GM18520 (cell line): ENCODE results near the gene GH2.
"Not testable (repeated sequence)": the region's sequence is repeated elsewhere in the genome, so short reads cannot be mapped to it uniquely, and the experiment has no call there.

ENCODE experiments used
- ATAC-seq: cut with Tn5 transposase; IDR thresholded peaks from one replicate; pipeline ENCODE4 v1.9.1; 2021; ENCODE audit not compliant: unreplicated experiment

GH2 gene

DNA sequence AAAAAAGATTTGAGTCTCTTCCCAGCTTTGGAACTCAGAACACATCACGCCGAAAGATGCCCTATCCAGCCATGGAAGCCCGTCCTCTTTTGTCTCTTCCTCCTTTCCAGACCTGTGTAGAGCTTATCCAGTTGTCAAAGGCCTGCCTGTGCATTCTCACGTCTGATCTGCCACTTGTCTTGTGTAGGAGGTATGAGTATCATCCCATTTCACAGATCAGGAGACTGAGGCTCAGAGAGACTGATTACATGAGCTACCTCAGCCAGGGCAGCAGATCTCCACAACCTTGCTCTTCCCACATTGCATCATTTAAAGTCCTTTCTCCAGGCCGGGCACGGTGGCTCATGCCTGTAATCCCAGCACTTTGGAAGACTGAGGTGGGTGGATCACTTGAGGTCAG, 7.1 kb downstream of the GH2 start:
- not testable (repeated sequence) for ATAC-seq

DNA sequence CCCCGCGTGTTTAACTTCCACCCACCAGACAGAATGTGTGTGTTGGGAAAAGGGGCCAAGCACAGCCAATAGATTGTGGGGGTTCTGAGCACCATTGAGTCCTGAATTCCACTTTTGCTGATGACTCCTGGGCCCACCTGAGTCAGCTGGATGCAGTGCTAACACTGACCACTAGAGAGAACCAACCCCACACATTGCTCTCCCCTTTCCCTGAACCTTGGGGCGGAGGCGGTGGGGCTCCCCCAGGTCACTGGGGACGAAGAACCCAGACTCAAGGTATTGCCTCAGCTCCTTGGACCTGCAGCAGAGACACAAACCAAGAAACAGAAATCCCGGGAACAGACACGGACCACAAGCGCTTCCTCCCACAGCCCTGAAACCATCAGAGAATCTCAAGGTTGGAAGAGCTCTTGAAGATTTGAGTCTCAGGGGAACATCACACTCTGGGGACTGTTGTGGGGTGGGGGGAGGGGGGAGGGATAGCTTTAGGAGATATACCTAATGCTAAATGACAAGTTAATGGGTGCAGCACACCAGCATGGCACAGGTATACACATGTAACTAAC, 7.6 kb downstream of the GH2 start:
- ATAC-seq, result not testable (repeated sequence)

DNA sequence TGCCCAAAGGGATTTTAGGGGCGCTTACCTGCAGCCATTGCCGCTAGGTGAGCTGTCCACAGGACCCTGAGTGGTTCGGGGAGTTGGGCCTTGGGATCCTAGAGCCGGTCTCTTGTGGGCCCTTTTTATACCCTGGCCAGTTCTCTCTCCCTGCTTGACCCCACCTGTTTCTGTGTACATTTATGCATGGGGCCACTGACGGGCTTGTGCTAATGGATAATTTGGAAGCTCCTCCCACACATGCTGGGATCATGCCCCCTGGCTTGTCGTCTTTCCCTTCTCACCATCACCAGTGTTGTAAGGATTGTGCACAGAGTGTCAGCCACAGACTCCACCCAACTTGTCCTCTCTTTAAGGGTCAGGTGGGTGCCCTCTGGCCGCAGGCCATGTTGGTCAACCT, 8.2 kb downstream of the GH2 start, which contains the start of gene CSH2:
CSH2 (minus strand) TSS at position 101 of the 400 bp plus-strand sequence; CDS start at position 38, 63 bp downstream.
- ATAC-seq, result not testable (repeated sequence)

DNA sequence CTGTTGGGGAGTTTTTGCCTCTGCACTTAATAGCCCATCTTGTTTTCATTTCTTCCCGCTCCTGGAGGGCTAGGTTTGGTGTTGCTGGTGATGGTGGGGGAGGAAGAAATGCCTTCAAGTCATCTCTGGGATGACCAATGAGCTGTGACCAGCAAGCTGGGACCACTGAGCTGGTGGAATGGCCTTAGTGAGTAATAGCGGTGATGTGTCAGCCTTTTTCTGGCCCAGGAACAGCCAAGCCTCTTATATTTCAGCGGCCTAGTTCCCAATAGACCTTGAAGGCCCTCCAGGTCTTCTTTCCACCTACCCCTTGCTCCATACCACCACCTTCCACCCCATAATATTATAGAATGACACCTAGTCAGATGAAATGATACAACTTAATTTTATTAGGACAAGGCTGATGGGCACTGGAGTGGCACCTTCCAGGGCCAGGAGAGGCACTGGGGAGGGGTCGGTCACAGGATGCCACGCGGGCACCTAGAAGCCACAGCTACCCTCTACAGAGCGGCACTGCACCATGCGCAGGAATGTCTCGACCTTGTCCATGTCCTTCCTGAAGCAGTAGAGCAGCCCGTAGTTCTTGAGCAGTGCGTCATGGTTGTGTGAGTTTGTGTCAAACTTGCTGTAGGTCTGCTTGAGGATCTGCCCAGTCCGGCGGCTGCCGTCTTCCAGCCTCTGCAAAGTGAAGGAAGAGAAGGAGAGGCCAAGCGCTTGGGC, 9.9 kb downstream of the GH2 start:
- not testable (repeated sequence) for ATAC-seq

DNA sequence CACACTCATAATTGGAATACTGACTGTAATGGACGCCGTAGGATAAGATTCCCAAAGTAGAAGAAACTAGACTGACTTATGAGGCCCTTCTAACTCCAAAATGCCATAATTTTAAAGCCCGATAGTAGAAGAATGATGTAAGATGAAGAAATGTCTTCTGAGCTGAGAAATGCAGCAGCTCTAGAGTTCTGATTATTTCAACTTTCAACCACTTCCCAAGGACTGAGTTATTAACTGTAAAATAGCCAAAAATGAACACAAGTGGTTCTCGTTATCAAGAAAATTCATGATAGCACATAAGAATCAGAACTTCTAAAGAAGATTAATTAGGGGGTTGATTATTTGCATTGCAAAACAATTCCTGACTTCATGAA, 11.5 kb downstream of the GH2 start:
- not testable (repeated sequence) for ATAC-seq

DNA sequence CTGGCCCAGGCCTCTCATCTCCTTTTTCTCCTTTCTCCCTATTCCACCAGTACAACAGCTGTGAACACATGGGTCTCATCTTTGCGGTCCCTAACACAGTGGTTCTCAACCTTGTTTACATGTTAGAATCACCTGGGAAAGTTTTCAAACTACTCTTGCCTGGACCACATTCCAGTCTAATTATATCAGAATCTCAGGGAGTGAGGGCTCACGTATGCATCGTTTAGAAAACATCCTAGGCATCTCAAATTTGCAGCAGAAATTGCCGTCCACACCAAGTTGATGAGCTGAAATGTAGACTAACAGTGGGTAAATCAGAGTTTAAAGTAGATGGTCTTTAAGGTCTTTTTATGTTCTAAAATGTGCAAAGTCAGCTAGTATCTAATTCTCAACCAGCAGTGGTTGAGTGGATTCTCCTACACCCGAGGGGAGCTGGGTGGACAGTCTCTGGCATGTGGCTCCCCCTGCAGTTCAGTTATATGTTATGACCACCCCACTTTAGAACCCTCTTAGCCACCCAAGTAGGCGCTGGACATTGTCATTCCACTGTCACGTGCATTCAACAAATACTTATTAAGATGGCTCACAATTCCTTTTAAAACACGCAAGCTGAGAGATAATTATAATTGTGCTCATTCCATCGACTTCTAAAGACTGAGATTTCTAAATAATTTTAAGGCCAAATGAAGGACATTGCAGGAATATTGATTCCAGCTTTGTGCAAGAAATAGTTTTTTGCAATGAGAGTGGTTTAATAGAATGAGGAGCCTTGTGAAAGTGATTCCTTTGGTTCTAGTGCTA, 12.1 kb downstream of the GH2 start:
- not testable (repeated sequence) for ATAC-seq

DNA sequence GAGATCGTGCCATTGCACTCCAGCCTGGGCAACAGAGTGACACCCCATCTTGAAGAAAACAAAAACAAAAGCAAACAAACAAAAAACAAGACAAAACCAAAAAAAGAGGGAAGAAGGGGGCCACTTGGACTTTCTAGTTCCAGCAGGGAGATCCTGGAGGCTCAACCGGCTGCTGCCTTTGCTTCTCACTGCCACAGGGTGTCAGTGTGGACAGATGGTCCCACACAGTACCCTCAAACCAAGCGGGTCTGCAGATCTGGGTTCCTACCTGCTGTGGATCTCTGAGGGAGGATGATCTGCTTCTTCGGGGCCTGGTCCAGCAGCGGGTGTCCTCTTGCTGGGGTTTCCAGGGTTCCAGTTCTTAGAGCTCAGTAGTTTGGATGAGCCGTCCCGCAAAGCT, 15.1 kb downstream of the GH2 start:
- not testable (repeated sequence) for ATAC-seq

DNA sequence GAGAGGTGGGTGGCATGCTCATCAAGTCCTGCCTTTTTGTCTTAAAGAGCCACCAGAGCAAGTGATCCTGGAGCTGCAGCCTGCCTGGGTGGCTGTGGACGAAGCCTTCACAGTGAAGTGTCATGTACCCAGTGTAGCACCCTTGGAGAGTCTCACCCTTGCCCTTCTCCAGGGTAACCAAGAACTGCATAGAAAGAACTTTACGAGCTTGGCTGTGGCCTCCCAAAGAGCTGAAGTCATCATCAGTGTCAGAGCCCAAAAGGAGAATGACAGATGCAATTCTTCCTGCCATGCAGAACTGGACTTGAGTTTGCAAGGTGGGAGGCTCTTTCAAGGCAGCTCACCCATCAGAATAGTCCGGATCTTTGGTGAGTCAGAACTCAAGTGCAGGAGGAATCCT, 22.5 kb downstream of the GH2 start:
- no peak for ATAC-seq

DNA sequence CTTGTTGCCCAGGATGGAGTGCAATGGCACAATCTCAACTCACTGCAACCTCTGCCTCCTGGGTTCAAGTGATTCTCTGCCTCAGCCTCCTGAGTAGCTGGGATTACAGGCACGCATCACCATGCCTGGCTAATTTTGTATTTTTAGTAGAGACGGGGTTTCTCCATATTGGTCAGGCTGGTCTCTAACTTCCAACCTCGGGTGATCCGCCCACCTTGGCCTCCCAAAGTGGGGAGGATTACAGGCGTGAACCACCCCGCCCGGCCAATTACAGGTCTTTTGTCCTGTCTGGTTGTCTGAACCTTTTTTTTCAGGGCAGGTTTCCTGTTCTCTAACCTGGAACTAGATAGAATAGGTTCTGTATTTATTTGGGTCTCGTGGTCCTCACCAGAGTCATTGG, 25.3 kb downstream of the GH2 start:
- ATAC-seq, result not testable (repeated sequence)

DNA sequence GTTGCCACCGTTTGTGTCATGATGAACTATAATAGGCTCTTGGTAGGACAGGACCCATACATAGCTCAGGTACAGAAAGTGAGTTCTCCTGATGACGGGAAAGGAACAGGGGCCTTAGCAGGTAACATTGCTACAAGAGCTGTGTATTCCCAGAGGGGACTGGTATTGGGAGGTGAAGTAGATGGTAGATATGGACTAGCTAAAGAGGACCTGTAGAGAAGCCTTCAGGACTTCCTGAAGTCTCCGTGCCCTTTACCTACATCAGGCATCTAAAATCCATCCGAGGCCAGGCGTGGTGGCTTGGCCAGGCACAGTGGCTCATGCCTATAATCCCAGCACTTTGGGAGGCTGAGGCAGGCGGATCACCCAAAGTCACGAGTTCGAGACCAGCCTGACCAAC, 26.6 kb downstream of the GH2 start:
- no peak for ATAC-seq

DNA sequence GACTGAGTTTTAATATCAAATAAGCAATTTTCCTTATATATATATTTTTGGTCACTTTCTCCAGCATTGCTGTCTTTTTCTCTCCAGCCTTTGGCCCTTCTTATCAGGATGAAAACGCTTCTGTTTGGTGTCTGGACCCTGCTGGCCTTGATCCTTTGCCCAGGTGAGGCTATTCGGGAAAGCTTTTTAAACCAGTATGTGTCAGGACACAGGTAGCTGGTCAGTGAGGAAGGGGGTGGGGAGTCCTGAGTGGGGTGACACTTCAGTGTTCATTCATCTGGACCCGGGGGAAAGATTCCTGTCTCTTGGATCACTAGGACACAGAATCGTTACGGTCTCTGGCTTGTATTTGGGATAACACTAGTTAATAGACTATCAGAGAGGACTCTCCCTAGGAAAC, 27.0 kb downstream of the GH2 start:
- ATAC-seq, result no peak

DNA sequence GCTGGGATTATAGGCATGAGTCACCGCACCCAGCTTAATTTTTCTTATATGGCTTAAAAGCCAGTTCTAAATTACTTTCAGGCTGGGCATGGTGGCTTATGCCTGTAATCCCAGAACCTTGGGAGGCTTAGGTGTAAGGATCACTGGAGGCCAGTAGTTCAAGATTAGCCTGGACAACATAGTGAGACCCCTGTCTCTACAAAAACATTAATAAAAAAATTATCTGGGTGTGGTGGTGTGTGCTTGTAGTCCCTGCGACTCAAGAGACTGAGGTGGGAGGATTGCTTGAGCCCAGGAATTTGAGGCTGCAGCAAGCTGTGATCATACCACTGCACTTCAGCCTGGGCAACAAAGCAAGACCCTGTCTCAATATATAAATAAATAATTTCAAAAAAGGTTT, 28.5 kb downstream of the GH2 start:
- ATAC-seq, result no peak

DNA sequence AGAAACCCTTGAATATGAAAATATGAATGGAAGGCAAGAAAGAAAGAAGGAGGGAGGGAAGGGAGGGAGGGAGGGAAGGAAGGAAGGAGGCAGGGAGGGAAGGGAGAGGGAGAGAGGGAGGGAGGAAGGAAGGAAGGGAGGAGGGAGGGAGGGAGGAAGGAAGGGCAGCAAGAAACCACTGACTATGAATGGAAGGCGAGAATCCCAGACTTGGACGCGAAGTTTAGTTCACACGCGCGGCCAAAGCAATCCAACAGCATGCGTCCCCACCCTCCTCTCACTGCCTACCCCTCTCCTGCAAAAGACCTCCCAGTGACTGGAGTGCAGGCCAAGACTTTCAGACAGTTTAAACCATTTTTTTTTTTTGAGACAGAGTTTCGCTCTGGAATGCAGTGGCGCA, 31.3 kb downstream of the GH2 start:
- ATAC-seq, result no peak

DNA sequence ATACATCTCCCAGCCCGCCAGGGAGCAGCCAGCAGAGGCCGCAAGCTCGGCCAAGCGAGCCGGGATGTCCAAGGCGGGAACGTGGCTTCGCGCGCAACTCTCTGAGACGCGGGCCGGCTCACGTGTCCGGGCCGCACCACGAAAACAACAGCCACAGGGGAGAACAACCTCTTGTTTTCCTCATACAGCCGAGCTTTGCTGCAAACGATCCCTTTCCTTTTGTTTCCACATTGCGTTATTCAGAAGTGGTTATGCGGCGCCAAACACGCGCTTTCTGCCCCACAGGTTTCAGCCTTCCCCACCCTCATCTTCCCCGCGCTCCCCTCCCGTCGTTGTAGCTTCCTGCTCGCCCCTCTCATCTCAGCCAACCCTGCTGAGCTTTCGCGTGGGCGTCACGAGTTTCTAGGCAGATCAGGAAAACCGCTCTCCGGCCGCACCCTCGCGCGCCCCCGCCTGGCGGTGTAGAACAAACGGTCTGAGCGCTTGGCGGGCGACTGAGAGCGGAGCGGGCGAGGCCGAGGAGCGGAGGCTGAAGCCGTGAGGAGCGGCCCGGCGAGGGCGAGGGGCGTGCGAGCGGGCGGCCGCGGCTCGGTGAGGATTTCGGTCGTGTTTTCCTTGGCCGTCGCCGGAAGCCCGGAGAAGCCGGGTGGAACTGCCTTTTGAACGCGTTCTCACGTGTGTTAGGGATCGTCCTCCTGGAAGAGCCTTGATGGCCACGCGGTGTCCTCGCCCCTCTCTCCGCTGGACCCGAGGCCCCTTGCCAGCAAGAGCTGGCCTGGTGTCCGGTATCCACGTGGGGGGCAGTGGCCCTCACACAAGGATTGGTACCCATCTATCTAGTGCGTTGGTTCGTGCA, 32.7 kb downstream of the GH2 start:
- peak; percentile 50 for ATAC-seq

DNA sequence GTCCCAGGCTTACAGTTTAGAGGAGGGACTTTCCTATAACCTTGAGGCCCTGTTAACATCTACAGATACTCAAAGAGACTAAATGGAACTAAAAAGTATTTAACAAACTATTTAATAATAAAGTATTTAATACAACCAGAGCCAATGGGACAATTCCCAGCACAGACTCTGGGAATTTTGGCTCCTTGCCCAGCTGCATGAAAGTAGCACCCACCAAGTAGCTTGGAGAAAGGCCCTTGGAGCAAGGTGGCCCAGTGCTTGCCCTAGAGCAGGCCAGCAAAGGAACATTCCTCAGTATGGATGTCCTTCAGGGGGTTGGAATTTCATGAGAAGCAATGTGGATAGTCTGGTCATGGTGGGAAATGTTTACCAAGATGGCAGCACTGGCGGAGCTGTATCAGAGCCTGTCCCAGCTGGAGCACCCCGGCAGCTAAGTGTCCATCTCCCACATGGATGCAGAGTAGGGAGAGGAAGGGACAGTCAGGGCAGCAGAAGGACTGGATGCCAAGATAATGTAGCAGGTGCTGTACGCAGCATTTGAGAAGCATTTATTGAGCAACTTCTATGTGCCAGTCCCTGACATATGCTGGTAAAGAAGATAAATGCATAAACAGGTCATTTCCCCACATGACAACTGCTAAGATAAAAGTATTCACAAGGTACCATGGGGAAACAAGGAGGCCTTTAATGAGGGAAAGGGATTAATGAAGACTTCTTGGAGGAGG, 34.1 kb downstream of the GH2 start:
- ATAC-seq, result no peak

DNA sequence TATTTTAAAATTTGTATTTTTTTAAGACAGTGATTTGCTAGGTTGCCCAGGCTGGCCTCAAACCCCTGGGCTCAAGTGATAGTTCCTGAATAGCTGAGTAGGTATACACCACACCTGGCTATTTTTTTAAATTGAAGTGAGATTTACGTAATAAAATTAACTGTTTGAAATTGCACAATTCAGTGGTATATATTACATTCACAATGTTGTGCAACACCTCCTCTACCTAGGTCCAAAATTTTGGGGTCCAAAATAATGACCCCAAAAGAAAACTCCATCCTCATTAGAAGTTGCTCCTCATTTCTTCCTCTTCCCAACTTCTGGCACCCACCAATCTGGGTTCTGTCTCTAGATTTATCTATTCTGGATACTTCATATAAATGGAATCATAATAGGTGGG, 36.2 kb downstream of the GH2 start:
- no peak for ATAC-seq

DNA sequence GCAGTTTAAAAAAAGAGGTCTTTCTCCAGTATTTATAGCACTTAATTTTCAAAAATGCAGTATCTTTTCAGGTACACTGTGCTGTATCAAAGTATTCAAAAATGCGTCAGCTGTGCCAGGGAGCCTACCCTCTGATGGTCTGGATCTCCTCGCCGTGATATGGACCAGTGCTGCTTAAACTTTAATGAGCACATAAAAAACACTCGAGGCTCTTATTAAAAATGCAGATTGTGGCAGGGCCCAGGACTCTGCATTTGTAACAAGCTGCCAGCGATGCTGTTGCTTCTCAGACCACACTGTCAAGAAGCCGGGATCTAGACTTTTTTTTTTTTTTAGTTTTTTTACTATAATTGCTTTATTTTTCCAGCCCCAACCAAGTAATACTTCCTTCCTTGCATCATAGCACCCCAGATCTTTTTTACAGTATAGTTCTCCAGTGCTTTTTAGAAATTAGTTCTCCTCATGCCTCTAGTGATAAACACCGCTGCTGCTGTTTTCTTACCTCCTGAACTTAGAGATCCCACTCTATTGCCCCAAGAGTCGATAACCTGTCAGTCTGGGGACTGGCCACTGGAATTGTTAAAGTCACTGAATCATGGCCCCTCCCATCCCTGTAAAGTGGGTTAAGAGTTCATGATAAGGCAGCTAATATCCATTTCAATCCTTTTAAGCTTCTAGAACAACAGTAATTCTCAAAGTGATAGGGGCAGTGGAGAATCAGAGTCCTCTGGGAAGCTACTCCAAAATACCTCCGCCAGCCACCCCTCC, 37.6 kb downstream of the GH2 start:
- ATAC-seq, result no peak

DNA sequence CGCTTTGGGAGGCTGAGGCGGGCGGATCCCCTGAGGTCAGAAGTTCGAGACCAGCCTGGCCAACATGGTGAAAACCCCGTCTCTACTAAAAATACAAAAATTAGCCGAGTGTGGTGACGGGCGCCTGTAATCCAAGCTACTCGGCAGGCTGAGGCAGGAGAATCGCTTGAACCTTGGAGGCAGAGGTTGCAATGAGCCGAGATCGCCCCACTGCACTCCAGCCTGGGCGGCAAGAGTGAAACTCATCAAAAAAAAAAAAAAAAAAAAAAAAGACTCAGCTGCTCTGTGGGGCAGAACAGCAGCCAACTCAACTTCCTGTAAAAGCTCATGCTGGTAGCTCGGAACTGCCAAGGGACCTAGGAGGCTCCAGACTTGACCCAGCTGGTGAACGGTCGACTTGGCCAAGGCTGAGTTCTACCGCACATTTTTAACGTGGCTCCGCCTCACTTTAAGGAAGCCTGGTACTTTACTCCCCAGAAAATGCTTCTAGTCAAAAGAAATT, 38.3 kb downstream of the GH2 start:
- ATAC-seq, result not testable (repeated sequence)

DNA sequence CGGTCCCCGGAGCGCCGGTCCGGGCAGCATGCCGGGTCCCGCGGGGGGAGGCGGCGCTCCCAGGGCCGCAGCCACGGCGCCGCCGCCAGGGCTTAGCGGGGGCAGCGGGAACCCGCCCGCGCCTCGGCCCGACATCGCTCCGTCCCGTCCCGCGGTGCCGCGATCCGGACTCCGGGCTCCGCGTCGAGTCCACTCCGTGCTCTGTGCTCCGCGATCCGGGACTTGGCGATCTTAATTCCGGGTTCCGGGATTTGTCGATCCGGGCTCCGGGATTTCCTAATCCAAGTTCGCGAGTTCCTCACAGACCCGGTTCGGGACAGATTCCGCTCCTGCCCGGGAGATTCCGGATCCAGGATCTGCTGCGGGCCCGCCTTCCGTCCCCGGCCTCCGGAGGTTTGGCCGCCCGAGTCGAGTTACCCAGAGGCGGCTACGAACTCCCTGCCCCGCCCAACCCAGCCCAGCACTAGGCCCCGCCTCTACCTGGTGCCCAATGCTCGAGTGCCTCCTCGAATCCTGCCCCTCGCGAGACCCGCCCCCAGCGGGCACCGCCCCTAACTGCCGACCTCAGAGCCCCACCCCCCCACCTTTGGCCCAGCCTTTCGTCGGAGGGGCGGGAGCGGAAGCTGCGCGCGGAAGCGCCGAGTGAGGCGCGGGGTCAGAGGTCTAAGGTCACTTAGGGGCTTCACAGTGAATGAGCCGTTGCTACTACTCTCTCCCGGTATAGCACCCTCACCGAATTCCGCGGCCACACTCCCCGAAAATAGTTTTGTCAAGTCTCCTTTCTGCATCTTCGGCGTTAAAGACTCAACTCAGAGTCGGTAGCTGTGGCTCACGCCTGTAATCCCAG, 39.0 kb downstream of the GH2 start, which contains the start of gene SMARCD2:
SMARCD2 (minus strand) TSS at position 146 of the 847 bp plus-strand sequence; CDS start at position 135, 11 bp downstream.
- ATAC-seq, result peak; percentile 69
